Smooth muscle cell of trachea (primary cell): Measurements from ENCODE around the gene DDX60. TPM values are rescaled to one million over a fixed set of nuclear protein-coding genes. Genes with fewer than 3 reads are reported as not detected.

Experiments used
- total RNA-seq: library from RNA; depleted of rRNA; stranded (reverse); fragments of >200 nt; gene quantifications from 2 replicates; pipeline ENCODE4 v1.2.1, GENCODE V29; 2014

The DDX60 gene
- 25.0 and 26.5 TPM in 2 replicates for total RNA-seq

GRCh38 chr4:168318266-168318895 lies at the start of gene DDX60:
DDX60 (minus strand) TSS chr4:168318752; CDS start chr4:168311259, 7,493 bp downstream.

Other genes with a start within 250 kb of the DDX60 start
- 1.5 and 4.2 TPM in 2 replicates for gene ANXA10, start 226.2 kb downstream of the DDX60 start, total RNA-seq
- gene DDX60L, start 161.7 kb upstream of the DDX60 start, total RNA-seq: 17.7 and 19.7 TPM in 2 replicates
- gene PALLD, start 178.3 kb upstream of the DDX60 start, total RNA-seq: 117 and 176 TPM in 2 replicates